H9 (cell line): ENCODE measurements around the gene FHOD3. TPM values are rescaled to one million over a fixed set of nuclear protein-coding genes. Genes with fewer than 3 reads are reported as not detected.

Experiments
- DNase-seq: peaks from one replicate; pipeline ENCODE4 v3.0.0-alpha.2; 2017
- H2AFZ ChIP-seq: one replicate; pipeline ENCODE4 v1.6.1; 2013; ENCODE audit warnings: mild to moderate bottlenecking, low read length, control low read depth, moderate library complexity
- H2AK5ac ChIP-seq: 2 replicates; pipeline ENCODE4 v1.6.1; 2013; ENCODE audit warnings: low read length, control low read depth, mixed read lengths; ENCODE audit not compliant: insufficient read length
- H2BK120ac ChIP-seq: one replicate; pipeline ENCODE4 v1.6.1; 2013; ENCODE audit warnings: low read depth, mild to moderate bottlenecking, low read length, control low read depth, inconsistent platforms; ENCODE audit not compliant: poor library complexity, severe bottlenecking
- H2BK12ac ChIP-seq: 2 replicates; pipeline ENCODE4 v1.6.1; 2013; ENCODE audit warnings: low read length, control low read depth, mixed read lengths, low read depth; ENCODE audit not compliant: insufficient read length
- H2BK15ac ChIP-seq: 2 replicates; pipeline ENCODE4 v1.6.1; 2013; ENCODE audit warnings: low read depth, low read length, control low read depth
- H2BK20ac ChIP-seq: one replicate; pipeline ENCODE4 v1.6.1; 2013; ENCODE audit warnings: low read depth, mild to moderate bottlenecking, low read length, control low read depth, inconsistent platforms; ENCODE audit not compliant: poor library complexity, severe bottlenecking
- H2BK5ac ChIP-seq: 2 replicates; pipeline ENCODE4 v1.6.1; 2013; ENCODE audit warnings: low read length, control low read depth, mixed read lengths; ENCODE audit not compliant: insufficient read length
- H3K14ac ChIP-seq: 2 replicates; pipeline ENCODE4 v1.6.1; 2013; ENCODE audit warnings: low read length, control low read depth; ENCODE audit not compliant: insufficient read depth
- H3K18ac ChIP-seq: 2 replicates; pipeline ENCODE4 v1.6.1; 2013; ENCODE audit warnings: low read depth, mild to moderate bottlenecking, mixed read lengths, low read length, control low read depth; ENCODE audit not compliant: insufficient read length
- H3K23ac ChIP-seq: 2 replicates; pipeline ENCODE4 v1.6.1; 2013; ENCODE audit warnings: low read length, control low read depth, mixed read lengths, low read depth; ENCODE audit not compliant: insufficient read length
- H3K23me2 ChIP-seq: 2 replicates; pipeline ENCODE4 v1.6.1; 2013; ENCODE audit warnings: low read depth, mild to moderate bottlenecking, mixed read lengths, low read length, control low read depth; ENCODE audit not compliant: insufficient read length, poor library complexity, severe bottlenecking
- H3K27ac ChIP-seq: 2 replicates; pipeline ENCODE4 v1.5.1; 2013; ENCODE audit warnings: low read length, control low read depth, mixed read lengths, low read depth; ENCODE audit not compliant: insufficient read length
- H3K27me3 ChIP-seq: 2 replicates; pipeline ENCODE4 v1.6.1; 2013; ENCODE audit warnings: low read length, control low read depth, inconsistent platforms; ENCODE audit not compliant: insufficient read depth
- H3K4ac ChIP-seq: 2 replicates; pipeline ENCODE4 v1.6.1; 2013; ENCODE audit warnings: low read depth, mild to moderate bottlenecking, control low read depth, inconsistent platforms, low read length, moderate library complexity
- H3K4me1 ChIP-seq: 2 replicates; pipeline ENCODE4 v1.6.1; 2013; ENCODE audit warnings: low read length, control low read depth, inconsistent platforms; ENCODE audit not compliant: insufficient read depth
- H3K4me2 ChIP-seq: 2 replicates; pipeline ENCODE4 v1.6.1; 2013; ENCODE audit warnings: low read length, control low read depth, mixed read lengths; ENCODE audit not compliant: insufficient read length, insufficient read depth
- H3K56ac ChIP-seq: 2 replicates; pipeline ENCODE4 v1.6.1; 2013; ENCODE audit warnings: low read depth, mild to moderate bottlenecking, mixed read lengths, low read length, control low read depth; ENCODE audit not compliant: insufficient read length
- H3K79me1 ChIP-seq: 2 replicates; pipeline ENCODE4 v1.6.1; 2013; ENCODE audit warnings: low read depth, mild to moderate bottlenecking, moderate library complexity, low read length, control low read depth, inconsistent platforms; ENCODE audit not compliant: insufficient read depth, poor library complexity, severe bottlenecking
- H3K79me2 ChIP-seq: 2 replicates; pipeline ENCODE4 v1.6.1; 2013; ENCODE audit warnings: low read length, control low read depth, inconsistent platforms; ENCODE audit not compliant: insufficient read depth
- H3K9ac ChIP-seq: 2 replicates; pipeline ENCODE4 v1.6.1; 2013; ENCODE audit warnings: low read length, control low read depth, mixed read lengths; ENCODE audit not compliant: insufficient read length; ENCODE audit errors: extremely low read depth
- H3K9me3 ChIP-seq: one replicate; pipeline ENCODE4 v1.6.1; 2013; ENCODE audit warnings: low read depth, low read length, inconsistent platforms; ENCODE audit not compliant: control insufficient read depth
- H3T11ph ChIP-seq: one replicate; pipeline ENCODE4 v1.6.1; 2013; ENCODE audit warnings: mild to moderate bottlenecking, low read length, control low read depth, inconsistent platforms
- H4K20me1 ChIP-seq: one replicate; pipeline ENCODE4 v1.6.1; 2013; ENCODE audit not compliant: control insufficient read depth, insufficient read length, insufficient read depth
- H4K5ac ChIP-seq: 2 replicates; pipeline ENCODE4 v1.6.1; 2013; ENCODE audit warnings: low read depth, mild to moderate bottlenecking, mixed read lengths, low read length, control low read depth; ENCODE audit not compliant: insufficient read length
- H4K8ac ChIP-seq: replicated peaks from 2 replicates; pipeline ENCODE4 v1.6.1; 2013; ENCODE audit warnings: low read length, control low read depth, mixed read lengths, low read depth; ENCODE audit not compliant: insufficient read length
- H4K91ac ChIP-seq: 2 replicates; pipeline ENCODE4 v1.6.1; 2013; ENCODE audit warnings: low read depth, mild to moderate bottlenecking, moderate library complexity, mixed read lengths, low read length, control low read depth; ENCODE audit not compliant: insufficient read length
- H3K27ac Mint-ChIP-seq, 3 experiments: 2 replicates in 2 of 3; 3 replicates in 1 of 3; pipeline ENCODE4 v1.8.0; 2020 to 2021; ENCODE audit warnings: mixed read lengths in 3 of 3, mild to moderate bottlenecking in 1 of 3, moderate library complexity in 1 of 3
- H3K27me3 Mint-ChIP-seq: 2 replicates; pipeline ENCODE4 v1.8.0; 2021; ENCODE audit warnings: low read depth, mild to moderate bottlenecking, moderate library complexity, mixed read lengths
- H3K36me3 Mint-ChIP-seq, 3 experiments: 2 replicates in 2 of 3; 3 replicates in 1 of 3; pipeline ENCODE4 v1.8.0; 2020 to 2021; ENCODE audit warnings: low read depth in 3 of 3, mixed read lengths in 3 of 3; ENCODE audit not compliant: insufficient read depth in 1 of 3
- H3K4me1 Mint-ChIP-seq, 2 experiments: 2 replicates each; pipeline ENCODE4 v1.8.0; 2020; ENCODE audit warnings: mixed read lengths in 2 of 2
- H3K4me3 Mint-ChIP-seq, 2 experiments: 2 replicates in 1 of 2; 3 replicates in 1 of 2; pipeline ENCODE4 v1.8.0; 2020 to 2021; ENCODE audit warnings: mild to moderate bottlenecking in 2 of 2, mixed read lengths in 2 of 2, moderate library complexity in 1 of 2
- H3K9me3 Mint-ChIP-seq, 2 experiments: 2 replicates in 1 of 2; 3 replicates in 1 of 2; pipeline ENCODE4 v1.8.0; 2020; ENCODE audit warnings: mild to moderate bottlenecking in 2 of 2, mixed read lengths in 2 of 2, moderate library complexity in 1 of 2
- CTCF ChIP-seq: fragments of 200-600 bp; sonication (generic); conservative IDR thresholded peaks from 3 replicates; pipeline ENCODE4 v1.8.0; 2021; ENCODE audit warnings: antibody characterized with exemption, mild to moderate bottlenecking
- WGBS: extraction: QIAGEN DNeasy Blood & Tissue Kit; methylation state at CpG from one replicate; pipeline ENCODE4 v1.1.7; 2013; ENCODE audit warnings: missing lambda C conversion rate, low lambda C conversion rate, mixed read lengths; ENCODE audit not compliant: insufficient read length; ENCODE audit errors: extremely low coverage; 5-methylcytosine and 5-hydroxymethylcytosine counted together
- total RNA-seq: library from RNA; stranded (reverse); gene quantifications from 2 replicates; pipeline ENCODE4 v1.2.1, GENCODE V29; 2021

FHOD3 gene
- total RNA-seq, 1 experiment from 2014 or later, result 8.0 TPM

- Histone ChIP-seq H3K27ac (no peak overlapping the region), H3K23ac (no peak overlapping the region), H2BK5ac (no peak overlapping the region), H3K23me2 (no peaks in the 10 kb centered on the region), H2AFZ (no peak overlapping the region), H3T11ph (no peak overlapping the region), H2BK120ac (no peak overlapping the region), H4K8ac (no peak overlapping the region), H3K4me1 (no peaks in the 10 kb centered on the region), H2AK5ac (no peak overlapping the region), H4K5ac (no peak overlapping the region), H3K79me1 (no peaks in the 10 kb centered on the region), H3K4me2 (no peak overlapping the region), H3K14ac (no peak overlapping the region), H2BK12ac (no peak overlapping the region), H3K9me3 (no peaks in the 10 kb centered on the region), H3K4ac (no peak overlapping the region), H3K79me2 (no peaks in the 10 kb centered on the region), H4K20me1 (no peaks in the 10 kb centered on the region), H3K27me3 (no peaks in the 10 kb centered on the region), H3K56ac (no peak overlapping the region), H4K91ac (no peak overlapping the region), H3K9ac (no peak overlapping the region), H2BK20ac (no peak overlapping the region), H3K18ac (no peak overlapping the region), H2BK15ac (no peak overlapping the region)
- H3K4me3 Mint-ChIP-seq, result no peak overlapping the region
- no peaks in the 10 kb centered on the region for H3K9me3 Mint-ChIP-seq
- no peak for DNase-seq
- H3K4me1 Mint-ChIP-seq, result peaks cover 9% of the 10 kb centered on the region in 2 experiments
- peak overlapping the region in 1 of 3 experiments; percentile 65; a peak in 3 of 7 replicates for H3K27ac Mint-ChIP-seq
- H3K36me3 Mint-ChIP-seq, result peaks cover 0 to 2% (median 2%) of the 10 kb centered on the region in 3 experiments; a peak in 2 of 7 replicates
- no peaks in the 10 kb centered on the region; the same call in 1 of the 2 replicates for H3K27me3 Mint-ChIP-seq
- no peak for TF ChIP-seq CTCF
- whole genome bisulfite sequencing, result no CpG with 5 or more reads among the region's 8 CpGs
Measured at GRCh38 chr18:36264283-36264682, 33.2 kb upstream of the FHOD3 start.
